GM19025 (cell line): ENCODE data around the gene WDR88.
"Not testable (repeated sequence)": the region's sequence is repeated elsewhere in the genome, so short reads cannot be mapped to it uniquely, and the experiment has no call there.

Experiments used
- ATAC-seq: cut with Tn5 transposase; IDR thresholded peaks from one replicate; pipeline ENCODE4 v1.9.1; 2021; ENCODE audit warnings: mild to moderate bottlenecking, low read depth, moderate library complexity; ENCODE audit not compliant: unreplicated experiment

Gene WDR88

DNA sequence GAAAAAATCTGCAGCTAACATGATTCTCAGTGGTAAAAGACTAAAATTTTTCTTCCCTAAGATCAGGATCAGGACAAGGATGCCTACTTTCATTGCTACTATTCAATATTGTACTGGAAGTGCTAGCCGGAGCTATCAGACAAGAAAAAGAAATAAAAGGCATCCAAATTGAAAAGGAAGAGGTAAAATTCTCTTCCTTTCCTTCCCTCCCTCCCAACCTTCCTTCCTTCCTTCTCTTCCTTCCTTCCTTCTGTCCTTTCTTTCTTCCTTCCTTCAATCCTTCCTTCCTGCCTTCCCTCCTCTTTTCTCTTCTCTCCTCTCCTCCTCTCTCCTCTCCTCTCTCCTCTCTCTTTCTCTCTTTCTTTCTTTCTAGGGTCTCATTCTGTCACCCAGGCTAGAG lies 35.5 kb downstream of the WDR88 start:
- no peak for ATAC-seq

DNA sequence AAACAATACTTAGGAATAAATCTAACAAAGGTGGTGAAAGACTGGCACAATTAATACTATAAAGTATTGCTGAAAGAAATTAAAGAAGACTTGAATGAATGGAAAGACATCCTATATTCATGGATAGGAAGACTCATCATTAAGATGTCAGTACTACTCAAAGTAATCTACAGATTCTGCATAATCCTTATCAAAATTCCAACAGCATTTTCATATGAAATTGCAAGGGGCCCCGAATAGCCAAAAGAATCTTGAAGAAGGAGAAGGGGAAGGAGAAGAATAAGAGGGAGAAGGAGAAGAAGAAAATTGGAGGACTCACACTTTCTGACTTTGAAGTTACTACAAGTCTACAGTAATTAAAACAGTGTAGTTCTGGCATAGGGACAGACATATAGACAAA lies 36.6 kb downstream of the WDR88 start:
- ATAC-seq, result no peak

DNA sequence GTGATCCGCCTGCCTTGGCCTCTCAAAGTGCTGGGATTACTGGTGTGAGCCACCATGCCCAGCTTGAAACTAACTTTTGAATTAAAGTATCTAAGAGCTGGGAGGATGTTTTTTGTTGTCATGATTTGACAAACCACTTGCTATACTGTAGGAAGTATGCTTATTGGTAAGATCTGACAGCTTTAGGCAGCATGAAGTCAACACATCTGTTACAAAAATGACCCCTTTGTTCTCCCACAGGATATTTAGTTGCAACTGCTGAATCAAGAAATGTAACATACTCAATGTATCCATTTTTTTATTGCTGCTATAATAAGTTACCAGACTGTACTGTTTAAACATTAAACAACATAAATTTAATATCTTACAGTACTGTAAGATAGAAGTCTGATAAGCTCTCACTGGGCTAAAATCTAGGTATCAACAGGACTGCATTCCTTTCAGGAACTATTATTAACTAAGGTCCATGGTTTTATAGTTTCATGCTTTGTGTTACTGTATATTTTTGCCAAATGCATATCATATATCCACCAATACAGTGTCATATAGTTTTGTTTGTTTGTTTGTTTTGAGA lies 39.4 kb downstream of the WDR88 start:
- ATAC-seq, result no peak

DNA sequence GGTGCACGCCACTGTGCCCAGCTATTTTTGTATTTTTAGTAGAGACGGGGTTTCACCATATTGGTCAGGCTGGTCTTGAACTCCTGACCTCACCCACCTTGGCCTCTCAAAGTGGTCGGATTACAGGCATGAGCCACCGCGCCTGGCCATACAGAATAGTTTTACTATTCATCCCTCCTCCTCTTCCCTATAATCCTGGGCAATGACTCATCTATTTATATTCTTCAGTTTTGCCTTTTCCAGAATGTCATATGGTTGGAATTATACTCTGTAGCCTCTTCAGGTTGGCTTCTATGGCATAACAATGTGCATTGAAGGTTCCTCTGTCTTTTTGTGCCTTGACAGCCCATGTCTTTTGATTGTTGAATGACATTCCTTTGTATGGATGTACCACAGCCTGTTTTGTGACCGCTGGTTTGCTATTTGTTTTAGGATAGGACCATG lies 40.0 kb downstream of the WDR88 start:
- ATAC-seq, result no peak

DNA sequence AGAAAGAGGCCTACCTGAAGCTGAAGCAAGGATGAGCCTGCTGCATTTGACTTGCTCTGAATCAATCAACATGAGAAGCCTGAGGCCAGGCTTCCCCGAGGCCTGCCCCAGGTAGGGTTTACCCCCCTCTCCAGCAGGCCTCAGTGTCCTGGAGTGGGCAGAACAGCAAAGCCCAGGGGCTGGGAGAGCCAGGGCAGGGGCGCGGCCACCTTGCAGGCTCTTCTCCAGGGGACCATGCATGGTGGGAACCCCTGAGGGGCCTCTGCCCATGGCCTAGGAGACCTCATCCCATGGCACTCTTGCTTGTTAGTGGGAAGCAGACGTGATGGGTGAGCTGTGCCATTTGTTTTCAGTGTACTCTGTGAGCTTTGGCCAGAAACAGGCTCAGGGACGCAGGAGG lies 42.3 kb downstream of the WDR88 start:
- no peak for ATAC-seq

DNA sequence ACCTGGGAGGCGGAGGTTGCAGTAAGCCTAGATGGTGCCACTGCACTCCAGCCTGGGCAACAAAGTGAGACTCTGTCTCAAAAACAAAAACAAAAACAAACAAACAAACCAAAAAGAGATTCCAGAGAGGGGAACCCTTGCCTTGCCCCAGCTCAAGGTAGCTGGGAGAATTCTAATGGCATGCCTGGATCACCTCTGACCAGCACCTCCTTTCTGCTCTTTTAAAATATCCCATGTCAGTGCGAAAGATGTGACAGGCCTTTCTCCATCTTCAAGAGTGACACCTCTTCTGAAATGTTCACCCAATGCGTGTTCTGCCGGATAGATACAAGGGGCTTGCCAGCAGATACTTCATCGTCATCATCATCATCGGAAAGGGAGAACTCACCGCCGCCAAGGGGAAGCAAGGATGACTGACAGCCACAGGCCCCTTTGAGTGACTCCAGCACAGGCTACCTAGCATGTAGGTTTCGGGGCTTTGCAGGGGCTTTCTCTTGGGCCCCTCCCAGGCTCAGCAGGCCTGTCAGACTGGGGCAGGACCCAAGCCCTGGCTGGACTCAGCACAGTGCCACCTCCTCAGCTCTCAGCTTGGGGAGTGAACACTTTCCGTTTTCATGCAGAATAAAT lies 43.4 kb downstream of the WDR88 start:
- ATAC-seq, result no peak

DNA sequence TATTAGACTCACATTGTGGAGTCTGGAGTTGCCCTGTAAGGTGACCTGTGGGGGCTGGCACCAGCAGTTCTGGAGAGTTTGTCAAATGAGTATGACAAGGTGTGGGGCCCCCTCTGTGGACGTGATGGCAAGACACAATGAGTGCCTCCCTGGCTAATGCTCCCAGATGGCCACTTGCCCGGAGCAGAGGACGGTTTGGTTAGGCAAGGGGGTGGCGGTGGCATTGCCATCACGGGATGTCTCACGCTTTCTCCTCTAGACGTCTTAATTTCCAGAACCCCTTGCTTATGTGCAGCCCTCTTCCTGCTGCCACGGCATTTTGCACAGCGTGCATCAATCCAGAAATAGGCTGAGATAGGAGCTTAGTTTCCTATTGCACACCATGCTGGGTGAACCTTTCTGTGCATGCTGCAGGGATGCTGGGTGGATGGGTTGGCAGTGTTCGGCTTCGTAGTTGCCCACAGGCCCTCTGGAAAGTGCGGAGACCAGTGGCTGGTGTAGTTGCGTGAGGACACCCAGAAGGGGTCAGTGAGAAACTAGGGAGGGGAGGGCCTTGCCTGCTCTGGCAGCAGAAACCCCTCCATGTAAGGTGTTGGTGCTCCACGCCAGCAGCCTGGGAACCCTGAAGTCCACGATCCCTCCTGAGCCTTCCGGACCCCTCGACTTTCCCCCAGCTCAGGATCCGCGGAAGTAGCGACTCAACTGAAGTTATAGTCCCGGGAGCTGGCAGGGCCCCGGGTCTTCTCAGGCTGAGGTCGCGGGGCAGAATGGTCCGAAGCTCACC lies 44.2 kb downstream of the WDR88 start:
- no peak for ATAC-seq

DNA sequence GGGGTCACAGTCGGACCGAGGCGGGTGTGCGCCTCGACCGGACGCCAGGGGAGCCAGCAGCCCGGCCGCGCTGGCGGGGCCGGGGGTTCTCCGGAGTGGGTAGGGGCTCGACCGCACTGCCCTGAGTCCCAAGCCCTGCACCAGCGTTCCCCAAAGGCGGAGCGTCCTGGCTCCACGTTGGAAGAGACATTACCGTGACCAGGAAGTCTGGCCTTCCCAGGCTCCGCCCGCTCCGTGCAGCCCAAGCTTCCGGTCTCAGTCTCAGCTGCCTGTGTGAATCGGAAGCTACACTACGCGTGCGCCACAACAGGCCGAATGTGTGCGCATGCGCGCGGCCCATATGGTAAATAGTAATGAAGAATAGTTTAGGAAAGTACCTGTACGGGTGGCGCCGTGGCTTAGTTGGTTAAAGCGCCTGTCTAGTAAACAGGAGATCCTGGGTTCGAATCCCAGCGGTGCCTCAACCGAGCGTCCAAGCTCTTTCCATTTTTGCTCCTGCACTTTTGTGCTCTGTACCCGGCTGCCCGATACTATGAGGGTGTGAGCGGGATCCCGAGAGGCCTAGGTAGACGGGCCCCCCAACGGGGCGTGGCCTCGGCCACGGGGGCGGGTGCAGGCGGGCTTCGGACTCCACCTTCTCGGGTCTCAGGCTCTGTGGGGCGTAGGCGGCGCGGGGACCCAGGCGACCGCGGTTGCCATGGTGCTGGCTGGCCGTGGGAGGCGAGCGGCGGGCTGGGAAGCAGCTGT lies 44.9 kb downstream of the WDR88 start:
- ATAC-seq, result peak; percentile 76

DNA sequence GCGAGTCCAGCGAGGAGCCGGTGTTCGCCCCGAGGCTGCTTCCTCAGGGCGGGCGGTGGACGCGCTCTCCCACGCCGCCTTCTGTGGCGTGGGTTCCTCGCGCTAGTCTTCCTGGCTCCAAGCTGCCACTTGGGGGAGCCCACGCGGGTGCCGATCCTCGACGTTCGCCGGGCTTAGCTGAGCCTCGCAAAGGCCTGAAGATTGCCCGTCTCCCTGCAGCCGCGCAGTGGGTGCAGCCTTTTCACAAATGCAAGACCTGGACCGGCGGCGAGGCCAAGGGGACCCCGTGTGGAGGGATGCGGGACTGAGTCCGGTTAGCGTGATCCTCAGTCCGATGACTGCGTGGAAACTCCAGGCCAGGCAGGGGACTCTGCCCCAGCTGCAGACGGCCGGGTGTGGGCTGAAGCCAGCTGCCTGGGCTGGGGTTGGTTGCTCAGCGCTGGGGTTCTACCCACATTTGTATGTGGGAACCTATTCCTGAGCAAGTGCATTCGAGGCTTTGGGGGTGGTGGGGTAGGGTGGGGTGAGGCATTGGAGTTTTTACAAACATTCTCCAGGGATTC lies 45.6 kb downstream of the WDR88 start:
- no peak for ATAC-seq

DNA sequence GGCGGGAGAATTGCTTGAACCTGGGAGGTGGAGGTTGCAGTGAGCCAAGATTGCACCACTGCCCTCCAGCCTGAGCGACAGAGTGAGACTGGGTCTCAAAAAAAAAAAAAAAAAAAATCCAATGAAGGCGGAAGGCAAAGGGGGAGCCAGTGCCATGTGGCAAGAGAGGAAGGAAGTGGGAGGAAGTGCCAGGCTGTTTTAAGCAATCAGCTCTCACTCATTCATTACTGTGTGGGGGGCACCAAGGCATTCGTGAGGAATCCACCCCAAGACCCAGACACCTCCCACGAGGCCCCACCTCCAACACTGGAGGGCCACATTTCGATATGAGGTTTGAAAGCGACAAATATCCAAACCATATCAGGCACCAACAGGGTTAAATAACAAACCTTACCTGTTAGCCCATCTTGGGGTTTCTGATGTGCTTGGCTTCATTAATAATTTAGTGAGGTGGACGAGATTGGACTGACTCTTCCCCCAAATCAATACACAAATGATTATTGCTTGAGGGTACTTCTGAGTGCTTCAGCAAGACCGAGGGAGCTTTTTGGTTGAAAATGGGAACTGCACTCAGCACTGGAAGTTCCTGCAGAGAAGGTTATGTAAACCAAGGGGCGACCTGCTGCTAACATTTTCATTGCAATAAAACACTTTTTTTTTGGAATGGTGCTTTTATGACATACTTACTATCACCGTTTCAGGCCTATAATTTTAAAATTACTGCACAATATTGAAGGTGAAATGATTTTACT lies 54.7 kb downstream of the WDR88 start:
- ATAC-seq, result no peak

DNA sequence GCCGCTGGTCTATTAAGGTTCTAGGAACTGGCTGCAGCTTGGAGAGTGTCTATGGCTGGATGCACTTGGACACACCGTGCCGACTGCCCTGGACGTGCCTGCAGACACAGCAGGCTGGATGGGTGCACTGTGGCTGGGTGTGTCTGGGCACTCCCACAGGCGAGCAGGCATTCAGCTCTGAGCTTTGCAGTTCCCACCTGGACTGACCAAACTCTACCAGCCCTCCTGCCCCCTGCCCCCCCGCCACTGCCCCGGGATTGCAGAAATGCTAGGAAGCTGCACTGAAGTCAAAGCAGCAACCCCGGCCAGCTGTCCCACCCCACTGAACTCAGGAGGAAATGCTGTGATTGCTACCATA lies 55.2 kb downstream of the WDR88 start:
- no peak for ATAC-seq

DNA sequence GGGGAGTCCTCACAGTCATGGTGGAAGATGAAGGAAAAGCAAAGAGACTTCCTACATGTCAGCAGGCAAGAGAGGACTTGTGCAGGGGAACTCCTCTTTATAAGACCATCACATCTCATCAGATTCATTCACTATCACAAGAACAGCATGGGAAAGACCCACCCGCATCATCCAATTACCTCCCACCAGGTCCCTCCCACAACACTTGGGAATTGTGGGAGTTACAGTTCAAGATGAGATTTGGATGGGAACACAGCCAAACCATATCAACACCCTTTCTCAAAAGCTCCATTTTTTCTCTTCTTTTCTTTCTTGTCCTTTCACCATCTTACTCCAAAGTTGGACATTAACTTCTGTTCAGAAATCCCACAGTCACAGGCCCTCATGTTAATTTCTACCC lies 57.5 kb downstream of the WDR88 start:
- no peak for ATAC-seq

DNA sequence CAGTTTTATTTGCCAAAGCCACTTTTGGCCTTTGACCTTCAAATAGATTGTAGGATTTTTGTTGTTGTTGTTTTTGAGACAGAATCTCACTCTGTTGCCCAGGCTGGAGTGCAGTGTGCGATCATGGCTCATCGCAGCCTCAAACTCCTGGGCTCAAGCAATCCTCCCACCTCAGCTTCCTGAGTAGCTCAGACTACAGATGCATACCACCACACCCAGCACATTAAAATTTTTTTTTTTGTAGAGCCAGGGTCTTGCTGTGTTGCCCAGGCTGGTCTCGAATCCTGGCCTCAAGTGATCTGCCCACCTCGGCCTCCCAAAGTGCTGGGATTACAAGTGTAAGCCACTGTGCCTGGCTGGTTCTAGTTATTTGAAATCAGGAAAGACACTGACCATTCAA lies 59.2 kb downstream of the WDR88 start:
- not testable (repeated sequence) for ATAC-seq

DNA sequence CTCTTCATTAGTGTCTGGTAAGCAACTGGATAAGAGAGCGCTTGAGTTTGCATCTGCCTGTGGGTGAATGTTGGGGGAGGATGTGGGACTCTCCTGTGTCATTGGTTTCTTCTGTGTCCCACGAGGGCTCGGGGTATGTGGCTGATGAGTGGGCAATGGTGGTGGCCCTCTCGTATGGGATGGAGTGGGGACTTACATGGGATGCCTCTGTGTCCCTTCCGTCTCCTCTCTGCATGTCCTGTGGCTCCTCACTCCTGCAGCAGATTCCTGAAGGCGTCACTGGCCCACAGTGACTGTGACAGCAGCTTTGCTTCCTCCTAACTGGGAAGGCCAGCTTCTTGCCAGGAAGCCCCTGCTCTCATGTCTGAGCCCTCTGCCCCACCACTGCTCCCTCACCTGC lies 59.6 kb downstream of the WDR88 start:
- no peak for ATAC-seq

DNA sequence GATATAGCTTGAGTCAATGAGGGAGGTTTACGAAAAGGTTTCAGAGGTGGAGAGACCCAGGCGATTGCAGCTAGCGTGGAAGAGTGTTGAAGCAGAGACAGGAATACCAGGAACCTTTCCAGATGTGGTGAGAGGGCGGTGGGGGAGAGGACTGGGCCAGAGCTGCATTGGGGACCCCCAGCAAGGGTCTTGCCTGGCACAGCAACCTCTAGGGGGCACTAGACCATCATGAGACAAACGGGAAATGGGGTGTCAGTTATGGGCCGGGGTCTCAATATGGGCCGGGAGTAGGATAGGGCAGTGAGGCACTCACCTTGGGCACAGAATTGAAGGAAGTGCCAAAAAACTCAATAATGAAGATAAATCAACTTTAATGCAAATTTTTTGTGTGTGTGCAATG lies 60.1 kb downstream of the WDR88 start:
- no peak for ATAC-seq

DNA sequence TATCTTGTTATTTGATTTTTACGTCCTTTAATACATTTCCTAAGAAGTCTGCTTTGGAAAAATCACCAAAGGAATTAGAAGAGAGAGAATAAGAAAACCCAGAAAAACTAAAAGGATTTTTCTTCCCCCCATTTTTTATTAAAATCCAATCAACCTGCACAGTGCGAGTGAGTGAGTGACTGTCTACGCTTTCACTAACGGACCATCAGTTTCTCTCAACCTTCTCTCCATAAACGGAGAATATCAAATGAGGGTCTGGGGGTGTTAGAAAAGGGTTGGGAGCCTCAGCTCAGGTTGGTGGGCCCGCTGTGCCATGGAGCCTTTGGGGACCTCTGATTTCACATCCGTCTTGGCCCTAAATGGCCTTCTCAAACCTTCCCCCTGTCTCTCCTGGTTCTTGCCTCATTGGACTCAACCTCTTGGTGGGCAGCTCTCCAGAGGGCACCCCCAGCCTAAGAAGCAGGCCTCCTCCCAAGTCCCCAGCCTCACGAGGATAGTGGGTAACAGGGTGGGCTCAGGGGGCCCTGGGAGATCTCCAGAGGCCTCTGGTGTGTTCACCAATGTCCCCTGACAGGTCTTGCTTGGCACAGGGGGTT lies 61.5 kb downstream of the WDR88 start:
- ATAC-seq, result no peak

DNA sequence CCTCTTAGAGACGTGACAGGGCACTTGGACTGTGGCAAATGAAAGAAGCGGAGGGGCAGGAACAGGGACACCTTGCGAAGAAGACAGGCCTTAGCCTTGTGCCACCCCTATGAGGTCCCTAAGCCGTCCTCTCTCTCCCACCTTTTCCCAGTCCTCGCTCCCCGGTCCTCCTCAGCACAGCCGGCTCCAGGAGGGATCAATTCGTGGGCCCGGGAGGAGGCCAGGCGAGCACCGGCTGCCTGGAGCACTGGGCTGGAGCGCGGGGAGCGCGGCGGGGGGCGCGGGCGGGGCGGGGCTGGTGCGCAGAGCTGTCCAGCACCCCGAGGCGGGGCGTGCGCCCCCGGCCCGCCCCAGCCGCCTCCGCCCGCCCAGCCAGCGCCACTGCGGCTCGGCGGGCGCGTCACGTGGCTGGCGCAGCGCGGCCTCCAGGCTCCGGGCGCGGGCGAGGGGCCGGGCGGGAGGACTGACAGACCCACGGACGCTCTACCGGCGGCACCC lies 62.0 kb downstream of the WDR88 start, which contains the start of gene LRP3:
Gene LRP3 (plus strand): TSS at position 466 of the 498 bp plus-strand sequence. CDS start 456 bp downstream, outside the sequence.
- no peak for ATAC-seq

DNA sequence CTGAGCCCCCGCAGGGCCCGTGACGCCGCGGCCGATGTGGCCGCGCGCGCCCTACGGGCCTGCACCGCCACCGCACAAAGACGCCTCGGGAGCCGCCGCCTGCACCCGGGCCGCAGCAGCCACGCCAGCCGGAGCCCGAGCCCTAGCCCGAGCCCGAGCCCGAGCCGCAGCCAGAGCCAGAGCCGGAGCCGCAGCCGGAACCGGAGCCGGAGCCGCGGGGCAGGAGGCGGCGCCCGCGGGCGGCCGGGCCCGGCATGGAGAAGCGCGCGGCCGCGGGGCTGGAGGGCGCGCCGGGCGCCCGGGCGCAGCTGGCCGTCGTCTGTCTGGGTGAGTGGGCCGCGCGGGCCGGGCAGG lies 62.6 kb downstream of the WDR88 start:
- no peak for ATAC-seq

DNA sequence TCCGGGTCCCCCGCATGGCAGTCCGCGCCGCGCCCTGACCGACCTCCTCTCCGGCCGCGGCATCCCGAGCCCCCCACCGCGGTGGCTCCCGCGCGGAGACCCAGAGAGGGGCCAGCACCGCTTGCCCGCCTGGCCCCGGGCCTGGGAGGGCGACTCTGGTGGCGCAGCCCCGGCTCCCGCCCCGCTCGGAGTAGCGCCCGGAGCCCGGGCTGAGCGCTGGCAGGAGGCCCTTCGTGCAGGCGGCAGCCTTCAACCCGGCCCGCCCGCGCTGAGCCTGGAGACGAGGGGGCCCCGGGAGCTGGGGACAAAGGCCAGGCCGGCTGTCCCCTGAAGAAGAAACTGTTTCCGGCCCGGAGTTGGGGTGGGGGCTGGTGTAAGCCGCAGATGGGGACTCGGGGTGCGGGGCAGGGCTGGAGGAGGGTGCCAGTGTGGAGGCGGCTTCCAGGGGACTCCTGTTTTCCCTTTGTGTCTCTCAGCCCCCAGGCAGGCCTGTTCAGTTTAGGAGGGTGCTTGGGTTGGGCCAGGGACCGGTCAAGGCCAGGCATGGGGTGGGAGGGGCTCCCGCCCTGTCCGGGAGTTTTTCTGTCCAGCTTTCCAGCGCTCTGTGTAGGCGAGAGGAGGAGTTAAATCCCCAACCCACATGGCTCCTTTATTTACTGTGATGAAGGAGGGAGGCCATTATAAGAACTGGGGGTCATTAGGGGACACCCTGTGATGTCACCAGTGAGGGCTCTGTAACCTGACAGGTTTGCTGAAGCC lies 63.2 kb downstream of the WDR88 start:
- ATAC-seq, result no peak
